ENCODE results near the gene USP54. TPM values are rescaled to one million over a fixed set of nuclear protein-coding genes. Genes with fewer than 3 reads are reported as not detected.
A peak's percentile ranks its signal among the peaks of the same experiment; 100 is the strongest.

The USP54 gene
- total and polyA plus RNA-seq, 9 of the 15 experiments (the other 6 are each of a cell fraction or from before 2014, with no cell fraction given) = 3.8 to 40.1 (median 16.9) TPM

- TF ChIP-seq ZNF253 (CRISPR knock-in tag; conservative IDR thresholded peaks at IDR 0.05) (no peak), ZNF57 (CRISPR knock-in tag; IDR thresholded peaks at IDR 0.05) (no peak), PHF8 (IDR thresholded peaks at IDR 0.05; ENCODE audit: borderline replicate concordance, low read length) (peak; percentile 62; the same call in 1 of the 2 replicates), ZMIZ1 (IDR thresholded peaks at IDR 0.05; ENCODE audit: low read depth in 2 of 2, low read length in 2 of 2) (no peak; a peak in 1 of 4 replicates), HDAC2 (IDR thresholded peaks at IDR 0.05) (peak; percentile 43), CBX5 (IDR thresholded peaks at IDR 0.05; ENCODE audit: borderline replicate concordance, low read depth) (no peak), EWSR1 (IDR thresholded peaks at IDR 0.05; ENCODE audit: borderline replicate concordance, low read depth, partially characterized antibody) (no peak), GABPB1 (CRISPR knock-in tag; IDR thresholded peaks at IDR 0.05) (peak; percentile 50), HNRNPUL1 (IDR thresholded peaks at IDR 0.05; ENCODE audit: low read length) (no peak), ELF1 (tag; IDR thresholded peaks at IDR 0.05) (no peak), MED1 (CRISPR knock-in tag; IDR thresholded peaks at IDR 0.05; ENCODE audit: borderline replicate concordance) (no peak), RNF2 (IDR thresholded peaks at IDR 0.05) (no peak), RERE (CRISPR knock-in tag; IDR thresholded peaks at IDR 0.05; ENCODE audit: borderline replicate concordance) (no peak), FOXJ2 (tag; IDR thresholded peaks at IDR 0.05) (no peak), KAT8 (IDR thresholded peaks at IDR 0.05; ENCODE audit: low read depth) (no peak), TEAD1 (CRISPR knock-in tag; IDR thresholded peaks at IDR 0.05) (no peak; a peak in 1 of 4 replicates), ZNF316 (IDR thresholded peaks at IDR 0.05) (0 out of 2 replicates have a peak, but pooled peaks have one; percentile 11), TCF3 (CRISPR knock-in tag; IDR thresholded peaks at IDR 0.05) (no peak), TEAD2 (tag; IDR thresholded peaks at IDR 0.05) (no peak), HMG20B (CRISPR knock-in tag; IDR thresholded peaks at IDR 0.05) (no peak), RFX7 (CRISPR knock-in tag; IDR thresholded peaks at IDR 0.05) (no peak)
Measured at GRCh38 chr10:73625004-73625883, 34.1 kb upstream of the USP54 start (continued).

Measured in K562 (cell line).